ENCODE data around the gene JUND. TPM values are rescaled to one million over a fixed set of nuclear protein-coding genes. Genes with fewer than 3 reads are reported as not detected.

The JUND gene
- total RNA-seq, 1 donor from 2014 or later, result 68.3 TPM

- no peak for DNase-seq (ENCODE audit: low read depth in 2 of 2)
Measured at GRCh38 chr19:18239303-18239702, 42.1 kb downstream of the JUND start.

GRCh38 chr19:18234194-18234593 is 47.2 kb downstream of the JUND start:
- DNase-seq (ENCODE audit: low read depth in 2 of 2), result no peak

GRCh38 chr19:18233224-18233825 is 48.1 kb downstream of the JUND start:
- peak in 1 of 2 donors; percentile 59 for DNase-seq (ENCODE audit: low read depth in 2 of 2)

- peak in 1 of 2 donors; percentile 12 for DNase-seq (ENCODE audit: low read depth in 2 of 2)
Measured at GRCh38 chr19:18232540-18233223, 48.7 kb downstream of the JUND start.

GRCh38 chr19:18231775-18232174 is 49.6 kb downstream of the JUND start:
- DNase-seq (ENCODE audit: low read depth in 2 of 2), result no peak

- DNase-seq (ENCODE audit: low read depth in 2 of 2), result no peak
Measured at GRCh38 chr19:18230941-18231734, 50.3 kb downstream of the JUND start.

GRCh38 chr19:18229915-18230314 is 51.5 kb downstream of the JUND start:
- no peak for DNase-seq (ENCODE audit: low read depth in 2 of 2)

Other genes with a start within 250 kb of the JUND start
- 0.13 TPM in 2 replicates for gene IL12RB1, start 194.7 kb downstream of the JUND start, total RNA-seq
- gene MAST3, start 183.8 kb downstream of the JUND start, total RNA-seq, result 1.2 and 2.9 TPM in 2 replicates
- gene PIK3R2, start 128.5 kb downstream of the JUND start, total RNA-seq, result 0.90 and 3.3 TPM in 2 replicates
- gene IFI30, start 107.8 kb downstream of the JUND start, total RNA-seq, result 4.5 and 6.1 TPM in 2 replicates
- 7.2 and 10.0 TPM in 2 replicates for gene MPV17L2, start 88.4 kb downstream of the JUND start, total RNA-seq
- 0.39 and 0.76 TPM in 2 replicates for gene RAB3A, start 77.6 kb downstream of the JUND start, total RNA-seq
- gene PDE4C, start 55.2 kb downstream of the JUND start, total RNA-seq, result under 0.01 and 0.13 TPM in 2 replicates
- 0.13 and 0.25 TPM in 2 replicates for gene IQCN, start 7.2 kb downstream of the JUND start, total RNA-seq
- gene LSM4, start 41.5 kb upstream of the JUND start, total RNA-seq, result 113 and 130 TPM in 2 replicates
- gene PGPEP1, start 59.0 kb upstream of the JUND start, total RNA-seq, result 19.4 and 20.6 TPM in 2 replicates
- gene GDF15, start 104.5 kb upstream of the JUND start, total RNA-seq, result 74.8 and 238 TPM in 2 replicates
- gene LRRC25, start 116.0 kb upstream of the JUND start, total RNA-seq, result not detected in 2 replicates
- 33.9 and 53.5 TPM in 2 replicates for gene SSBP4, start 137.8 kb upstream of the JUND start, total RNA-seq
- gene ISYNA1, start 156.5 kb upstream of the JUND start, total RNA-seq, result 38.1 and 57.3 TPM in 2 replicates
- gene ELL, start 240.4 kb upstream of the JUND start, total RNA-seq, result 9.0 and 12.3 TPM in 2 replicates

All from dermis microvascular lymphatic vessel endothelial cell (primary cell).